ENCODE measurements around the gene FMO3.

FMO3 gene

GRCh38 chr1:171107969-171108368, 17.3 kb downstream of the FMO3 start:
- no peaks in the 10 kb centered on the region for H3K9me3 ChIP-seq (ENCODE audit: control insufficient read depth, insufficient read depth, low read length)
- H4K20me1 ChIP-seq (ENCODE audit: control insufficient read depth, insufficient read depth, low read depth, low read length), result no peaks in the 10 kb centered on the region
- no peaks in the 10 kb centered on the region for H3K4me1 ChIP-seq (ENCODE audit: control insufficient read depth, low read length)
- no peaks in the 10 kb centered on the region for H3K79me2 ChIP-seq (ENCODE audit: control insufficient read depth, low read length)
- no peak overlapping the region for H3K27ac ChIP-seq (ENCODE audit: low read depth, low read length)
- H3K9me2 ChIP-seq (replicated peaks; ENCODE audit: control insufficient read depth, low read length), result no peaks in the 10 kb centered on the region
- H3K4me3 ChIP-seq (ENCODE audit: low read length), result no peak overlapping the region
- H3K36me3 ChIP-seq (ENCODE audit: control insufficient read depth, low read length), result no peaks in the 10 kb centered on the region
- TF ChIP-seq EZH2phosphoT487 (IDR thresholded peaks at IDR 0.05; ENCODE audit: borderline replicate concordance, low read length) (no peak), CTCF (IDR thresholded peaks at IDR 0.05; ENCODE audit: low read depth, low read length, poor library complexity, severe bottlenecking) (no peak)
- no peak overlapping the region for H3K4me2 ChIP-seq (ENCODE audit: low read length)
- no peaks in the 10 kb centered on the region for H3K27me3 ChIP-seq (ENCODE audit: control insufficient read depth, low read length)
- no peaks in the 10 kb centered on the region for H3F3A ChIP-seq (ENCODE audit: control insufficient read depth, insufficient read depth)

GRCh38 chr1:171109966-171110365, 19.3 kb downstream of the FMO3 start:
- Histone ChIP-seq H3K4me3 (ENCODE audit: low read length) (no peak overlapping the region), H3K9me2 (replicated peaks; ENCODE audit: control insufficient read depth, low read length) (no peaks in the 10 kb centered on the region), H3K27me3 (ENCODE audit: control insufficient read depth, low read length) (no peaks in the 10 kb centered on the region), H3K79me2 (ENCODE audit: control insufficient read depth, low read length) (no peaks in the 10 kb centered on the region), H3K27ac (ENCODE audit: low read depth, low read length) (no peak overlapping the region), H4K20me1 (ENCODE audit: control insufficient read depth, insufficient read depth, low read depth, low read length) (no peaks in the 10 kb centered on the region), H3K9me3 (ENCODE audit: control insufficient read depth, insufficient read depth, low read length) (no peaks in the 10 kb centered on the region), H3K4me2 (ENCODE audit: low read length) (no peak overlapping the region), H3K36me3 (ENCODE audit: control insufficient read depth, low read length) (no peaks in the 10 kb centered on the region), H3K4me1 (ENCODE audit: control insufficient read depth, low read length) (no peaks in the 10 kb centered on the region), H3F3A (ENCODE audit: control insufficient read depth, insufficient read depth) (no peaks in the 10 kb centered on the region)
- no peak for TF ChIP-seq CTCF (IDR thresholded peaks at IDR 0.05; ENCODE audit: low read depth, low read length, poor library complexity, severe bottlenecking)
- TF ChIP-seq EZH2phosphoT487 (IDR thresholded peaks at IDR 0.05; ENCODE audit: borderline replicate concordance, low read length), result no peak

GRCh38 chr1:171110621-171111326, 20.1 kb downstream of the FMO3 start:
- Histone ChIP-seq H3K9me2 (replicated peaks; ENCODE audit: control insufficient read depth, low read length) (no peaks in the 10 kb centered on the region), H3K4me1 (ENCODE audit: control insufficient read depth, low read length) (no peaks in the 10 kb centered on the region), H3K36me3 (ENCODE audit: control insufficient read depth, low read length) (no peaks in the 10 kb centered on the region), H3K27me3 (ENCODE audit: control insufficient read depth, low read length) (no peaks in the 10 kb centered on the region), H3K4me3 (ENCODE audit: low read length) (no peak overlapping the region), H3K79me2 (ENCODE audit: control insufficient read depth, low read length) (no peaks in the 10 kb centered on the region), H3K4me2 (ENCODE audit: low read length) (no peak overlapping the region), H3K9me3 (ENCODE audit: control insufficient read depth, insufficient read depth, low read length) (no peaks in the 10 kb centered on the region), H3K27ac (ENCODE audit: low read depth, low read length) (no peak overlapping the region), H4K20me1 (ENCODE audit: control insufficient read depth, insufficient read depth, low read depth, low read length) (no peaks in the 10 kb centered on the region), H3F3A (ENCODE audit: control insufficient read depth, insufficient read depth) (no peaks in the 10 kb centered on the region)
- no peak for TF ChIP-seq EZH2phosphoT487 (IDR thresholded peaks at IDR 0.05; ENCODE audit: borderline replicate concordance, low read length)
- no peak for TF ChIP-seq CTCF (IDR thresholded peaks at IDR 0.05; ENCODE audit: low read depth, low read length, poor library complexity, severe bottlenecking)
